GM23338 (cell line): ENCODE data around the gene GAPDHS. TPM values are rescaled to one million over a fixed set of nuclear protein-coding genes. Genes with fewer than 3 reads are reported as not detected.

ENCODE experiments used
- ATAC-seq: fragments of 200-7000 bp; cut with Tn5 transposase; 3 replicates; pipeline ENCODE4 v1.9.1; 2020
- DNase-seq: peaks from one replicate; pipeline ENCODE4 v3.0.0-alpha.2; 2015; ENCODE audit warnings: low spot score
- H2AFZ ChIP-seq: fragments of 200-600 bp; sonication (generic); 2 replicates; pipeline ENCODE4 v1.8.0; 2016; ENCODE audit warnings: antibody characterized with exemption, mild to moderate bottlenecking, moderate library complexity
- H3F3A ChIP-seq: fragments of 200-600 bp; sonication (generic); replicated peaks from 2 replicates; pipeline ENCODE4 v1.8.0; 2017; ENCODE audit warnings: antibody characterized with exemption, mixed run types, low read depth
- H3K27ac ChIP-seq: fragments of 200-600 bp; sonication (generic); 2 replicates; pipeline ENCODE4 v1.6.1; 2016; ENCODE audit warnings: low read depth
- H3K27me3 ChIP-seq: fragments of 200-600 bp; sonication (generic); 2 replicates; pipeline ENCODE4 v1.8.0; 2016; ENCODE audit warnings: mild to moderate bottlenecking, mixed run types, moderate library complexity; ENCODE audit not compliant: insufficient read depth
- H3K36me3 ChIP-seq: fragments of 200-600 bp; sonication (generic); 2 replicates; pipeline ENCODE4 v1.8.0; 2016; ENCODE audit warnings: mild to moderate bottlenecking; ENCODE audit not compliant: insufficient read depth
- H3K4me1 ChIP-seq: fragments of 200-600 bp; sonication (generic); 2 replicates; pipeline ENCODE4 v1.8.0; 2016; ENCODE audit warnings: mild to moderate bottlenecking, moderate library complexity; ENCODE audit not compliant: insufficient read depth
- H3K4me2 ChIP-seq: fragments of 200-600 bp; sonication (generic); 2 replicates; pipeline ENCODE4 v1.7.1; 2017; ENCODE audit warnings: mixed run types
- H3K4me3 ChIP-seq: fragments of 200-600 bp; sonication (generic); 2 replicates; pipeline ENCODE4 v1.6.1; 2016; ENCODE audit warnings: mixed run types
- H3K79me2 ChIP-seq: fragments of 200-600 bp; sonication (generic); replicated peaks from 2 replicates; pipeline ENCODE4 v1.8.0; 2017; ENCODE audit warnings: mild to moderate bottlenecking; ENCODE audit not compliant: insufficient read depth
- H3K9me2 ChIP-seq: fragments of 200-600 bp; sonication (generic); 2 replicates; pipeline ENCODE4 v1.8.0; 2017; ENCODE audit not compliant: insufficient read depth
- H4K20me1 ChIP-seq: fragments of 200-600 bp; sonication (generic); replicated peaks from 2 replicates; pipeline ENCODE4 v1.8.0; 2017; ENCODE audit warnings: mild to moderate bottlenecking; ENCODE audit not compliant: insufficient read depth
- H3K27ac Mint-ChIP-seq: 2 replicates; pipeline ENCODE4 v1.8.0; 2020; ENCODE audit warnings: inconsistent platforms, mild to moderate bottlenecking, moderate library complexity, mixed read lengths
- H3K27me3 Mint-ChIP-seq: 3 replicates; pipeline ENCODE4 v1.8.0; 2022; ENCODE audit warnings: low read depth, mild to moderate bottlenecking, moderate library complexity, mixed read lengths, inconsistent platforms; ENCODE audit not compliant: insufficient read depth, poor library complexity
- H3K36me3 Mint-ChIP-seq: 3 replicates; pipeline ENCODE4 v1.8.0; 2021; ENCODE audit warnings: low read depth, mild to moderate bottlenecking, inconsistent platforms, moderate library complexity, mixed read lengths
- H3K4me1 Mint-ChIP-seq: 3 replicates; pipeline ENCODE4 v1.8.0; 2020; ENCODE audit warnings: mild to moderate bottlenecking, inconsistent platforms, mixed read lengths
- H3K4me3 Mint-ChIP-seq: 3 replicates; pipeline ENCODE4 v1.8.0; 2021; ENCODE audit warnings: moderate library complexity, mild to moderate bottlenecking, inconsistent platforms, mixed read lengths
- H3K9me3 Mint-ChIP-seq: 3 replicates; pipeline ENCODE4 v1.8.0; 2020; ENCODE audit warnings: moderate library complexity, mild to moderate bottlenecking, inconsistent platforms, mixed read lengths
- CREB1 ChIP-seq: fragments of 250-450 bp; sonication (Bioruptor Pico); IDR thresholded peaks from 2 replicates; pipeline ENCODE4 v1.5.0; 2020; ENCODE audit warnings: low read depth, mild to moderate bottlenecking, moderate library complexity
- CTCF ChIP-seq, 2 experiments: fragments of 200-600 bp in 1 of 2; sonication (generic) in 1 of 2; conservative IDR thresholded peaks; 2 replicates each; pipeline versions ENCODE4 v1.5.1 to v1.6.1; 2016 to 2017; ENCODE audit warnings: antibody characterized with exemption in 2 of 2, low read depth in 2 of 2, mild to moderate bottlenecking in 2 of 2, moderate library complexity in 1 of 2
- ETS1 ChIP-seq: IDR thresholded peaks from 2 replicates; pipeline ENCODE4 v1.6.1; 2016; ENCODE audit warnings: antibody characterized with exemption
- EZH2 ChIP-seq: fragments of 200-600 bp; sonication (generic); IDR thresholded peaks from one replicate; pipeline ENCODE4 v1.8.0; 2017; ENCODE audit warnings: antibody characterized with exemption, mild to moderate bottlenecking, low read depth; ENCODE audit not compliant: unreplicated experiment
- JUNB ChIP-seq: IDR thresholded peaks from one replicate; pipeline ENCODE4 v1.6.1; 2016; ENCODE audit warnings: antibody characterized with exemption; ENCODE audit not compliant: unreplicated experiment
- POLR2AphosphoS5 ChIP-seq: IDR thresholded peaks from 2 replicates; pipeline ENCODE4 v1.6.1; 2016; ENCODE audit warnings: antibody characterized with exemption, low read depth
- REST ChIP-seq: IDR thresholded peaks from one replicate; pipeline ENCODE4 v1.6.1; 2018; ENCODE audit warnings: antibody characterized with exemption; ENCODE audit not compliant: unreplicated experiment
- ZNF114 ChIP-seq: fragments of 250-450 bp; sonication (Bioruptor Pico); IDR thresholded peaks from 2 replicates; pipeline ENCODE4 v1.5.0; 2020; ENCODE audit warnings: mild to moderate bottlenecking, moderate library complexity
- ZNF462 ChIP-seq: fragments of 250-450 bp; sonication (Bioruptor Pico); IDR thresholded peaks from 2 replicates; pipeline ENCODE4 v1.5.0; 2020; ENCODE audit warnings: mild to moderate bottlenecking, moderate library complexity
- polyA plus RNA-seq: library from polyadenylated mRNA; unstranded; fragments of >200 nt; fragmentation: Nextera tagmentation; extraction: Ambion mirVana; gene quantifications from 2 replicates; pipeline ENCODE4 v1.2.1, GENCODE V29; 2016
- total RNA-seq: library from RNA; depleted of rRNA; stranded (reverse); fragments of >200 nt; shearing (Covaris generic); gene quantifications from 2 replicates; pipeline ENCODE4 v1.2.3, GENCODE V29; 2014

GAPDHS gene
- total and polyA plus RNA-seq, 2 experiments from 2014 or later = not detected

GRCh38 chr19:35507561-35507960, 25.7 kb upstream of the GAPDHS start (continued):
- no peak for TF ChIP-seq ETS1
- no peak for TF ChIP-seq REST
- TF ChIP-seq CTCF (conservative IDR thresholded peaks at IDR 0.05; ENCODE audit: low read depth in 2 of 2) = no peak
- no peak for TF ChIP-seq CREB1 (CRISPR knock-in tag)
- TF ChIP-seq EZH2 = no peak
- TF ChIP-seq JUNB = no peak
- no peak for TF ChIP-seq ZNF114 (CRISPR knock-in tag)
- TF ChIP-seq POLR2AphosphoS5 = no peak

- Mint-ChIP-seq H3K27me3 (peaks cover 17% of the 10 kb centered on the region), H3K4me1 (peaks cover 20% of the 10 kb centered on the region), H3K4me3 (peak overlapping the region; percentile 97), H3K27ac (no peak overlapping the region), H3K9me3 (no peaks in the 10 kb centered on the region; the same call in 2 of the 3 replicates), H3K36me3 (peaks cover 56% of the 10 kb centered on the region)
- Histone ChIP-seq H2AFZ (no peak overlapping the region), H3K4me2 (peak overlapping the region; percentile 98), H3K4me1 (peaks cover 11% of the 10 kb centered on the region), H3F3A (0 out of 2 replicates have a peak, but pooled peaks cover 3% of the 10 kb centered on the region), H3K36me3 (peaks cover 36% of the 10 kb centered on the region), H3K4me3 (peak overlapping the region; percentile 87), H3K27me3 (peaks cover 2% of the 10 kb centered on the region; the same call in 1 of the 2 replicates), H4K20me1 (peaks cover 18% of the 10 kb centered on the region), H3K27ac (no peak overlapping the region), H3K9me2 (no peaks in the 10 kb centered on the region), H3K79me2 (peaks cover 33% of the 10 kb centered on the region)
- ATAC-seq (no peak), DNase-seq (no peak)
- TF ChIP-seq ZNF462 (CRISPR knock-in tag) = no peak
- TF ChIP-seq CREB1 (CRISPR knock-in tag) = no peak
Measured at GRCh38 chr19:35508129-35508528, 25.1 kb upstream of the GAPDHS start.
